ENCODE measurements around the gene UNKL. TPM values are rescaled to one million over a fixed set of nuclear protein-coding genes. Genes with fewer than 3 reads are reported as not detected.
"Not testable (repeated sequence)": the region's sequence is repeated elsewhere in the genome, so short reads cannot be mapped to it uniquely, and the experiment has no call there.

UNKL gene
- total and polyA plus RNA-seq, 2 experiments from 2014 or later: 6.1 to 13.0 TPM

DNA sequence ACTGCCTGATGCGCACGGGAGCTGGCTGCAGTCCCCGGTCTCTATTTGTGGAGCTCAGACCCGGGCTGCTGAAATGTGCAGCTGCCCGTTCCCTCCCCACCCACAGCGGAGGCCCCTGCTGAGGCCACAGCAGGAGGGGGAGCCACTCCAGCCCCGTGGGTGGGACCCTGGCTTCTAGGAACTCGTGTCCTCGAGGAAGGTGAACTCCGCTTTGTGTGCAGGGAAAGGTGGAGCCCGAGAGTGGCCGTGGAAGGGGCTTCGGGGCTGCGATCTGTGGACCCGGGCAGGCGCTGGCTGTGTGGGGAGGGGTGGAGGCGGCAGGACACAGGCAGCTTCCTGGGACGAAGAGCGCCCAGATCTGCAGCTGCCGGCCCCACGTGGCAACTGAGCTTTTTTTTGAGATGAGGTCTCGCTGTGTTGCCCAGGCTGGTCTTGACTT, 26.9 kb upstream of the UNKL start:
- DNase-seq: no peak
- in situ Hi-C loops (cut with MboI): no loop called here
- no peaks in the 10 kb centered on the region for H3K9me2 ChIP-seq (ENCODE audit: insufficient read depth)
- no peak overlapping the region for H3K4me2 ChIP-seq (ENCODE audit: unreplicated experiment)
- no peak overlapping the region for H3K9ac ChIP-seq
- no peaks in the 10 kb centered on the region for H3K79me2 ChIP-seq (ENCODE audit: insufficient read depth)
- no peaks in the 10 kb centered on the region for H4K20me1 ChIP-seq (ENCODE audit: insufficient read depth)
- H3F3A ChIP-seq (ENCODE audit: insufficient read depth): no peaks in the 10 kb centered on the region
- no peak overlapping the region for H2AFZ ChIP-seq
- no peaks in the 10 kb centered on the region for H3K36me3 ChIP-seq (ENCODE audit: low read depth)
- WGBS, 2 experiments (ENCODE audit: low coverage in 1 of 2, low lambda C conversion rate in 2 of 2, missing lambda C conversion rate in 2 of 2): 67 to 75% methylated on average over 17 to 22 of the region's 22 CpGs
- H3K27ac ChIP-seq: no peak overlapping the region
- no peak overlapping the region for H3K4me3 ChIP-seq
- H3K9me3 ChIP-seq (ENCODE audit: low read depth): no peaks in the 10 kb centered on the region
- no peaks in the 10 kb centered on the region for H3K4me1 ChIP-seq (ENCODE audit: insufficient read depth)
- no peak for TF ChIP-seq EZH2 (IDR thresholded peaks at IDR 0.05; ENCODE audit: insufficient read depth, poor library complexity, severe bottlenecking)
- TF ChIP-seq EZH2phosphoT487 (IDR thresholded peaks at IDR 0.05; ENCODE audit: insufficient read depth, low read depth): no peak
- no peaks in the 10 kb centered on the region for H3K27me3 ChIP-seq (replicated peaks; ENCODE audit: insufficient read depth)

DNA sequence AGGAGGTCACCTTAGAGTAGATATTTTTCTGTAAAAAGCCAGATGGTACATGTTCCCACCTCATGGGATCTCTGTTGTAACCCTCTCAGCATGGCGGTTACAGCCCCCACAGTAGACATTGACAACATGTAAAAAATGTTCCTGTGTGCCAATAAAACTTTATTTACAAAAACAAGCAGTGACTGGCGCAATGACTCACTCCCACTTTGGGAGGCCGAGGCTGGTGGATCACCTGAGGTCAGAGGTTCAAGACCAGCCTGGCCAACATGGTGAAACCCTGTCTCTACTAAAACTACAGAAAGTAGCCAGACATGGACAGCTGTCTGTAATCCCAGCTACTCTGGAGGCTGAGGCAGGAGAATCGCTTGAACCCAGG, 25.2 kb upstream of the UNKL start:
- in situ Hi-C loops (cut with MboI); DNase-seq; H3K79me2 ChIP-seq (ENCODE audit: insufficient read depth); H3K27me3 ChIP-seq (replicated peaks; ENCODE audit: insufficient read depth); H3K36me3 ChIP-seq (ENCODE audit: low read depth); H3K9me3 ChIP-seq (ENCODE audit: low read depth); H3K27ac ChIP-seq; H3K4me3 ChIP-seq; H3K4me1 ChIP-seq (ENCODE audit: insufficient read depth); H4K20me1 ChIP-seq (ENCODE audit: insufficient read depth); H3K4me2 ChIP-seq (ENCODE audit: unreplicated experiment); H3F3A ChIP-seq (ENCODE audit: insufficient read depth); H3K9me2 ChIP-seq (ENCODE audit: insufficient read depth); H2AFZ ChIP-seq; H3K9ac ChIP-seq: not testable (repeated sequence)
- WGBS, 2 experiments (ENCODE audit: low coverage in 1 of 2, low lambda C conversion rate in 2 of 2, missing lambda C conversion rate in 2 of 2): 92 to 93% methylated on average over 4 of the region's 4 CpGs

DNA sequence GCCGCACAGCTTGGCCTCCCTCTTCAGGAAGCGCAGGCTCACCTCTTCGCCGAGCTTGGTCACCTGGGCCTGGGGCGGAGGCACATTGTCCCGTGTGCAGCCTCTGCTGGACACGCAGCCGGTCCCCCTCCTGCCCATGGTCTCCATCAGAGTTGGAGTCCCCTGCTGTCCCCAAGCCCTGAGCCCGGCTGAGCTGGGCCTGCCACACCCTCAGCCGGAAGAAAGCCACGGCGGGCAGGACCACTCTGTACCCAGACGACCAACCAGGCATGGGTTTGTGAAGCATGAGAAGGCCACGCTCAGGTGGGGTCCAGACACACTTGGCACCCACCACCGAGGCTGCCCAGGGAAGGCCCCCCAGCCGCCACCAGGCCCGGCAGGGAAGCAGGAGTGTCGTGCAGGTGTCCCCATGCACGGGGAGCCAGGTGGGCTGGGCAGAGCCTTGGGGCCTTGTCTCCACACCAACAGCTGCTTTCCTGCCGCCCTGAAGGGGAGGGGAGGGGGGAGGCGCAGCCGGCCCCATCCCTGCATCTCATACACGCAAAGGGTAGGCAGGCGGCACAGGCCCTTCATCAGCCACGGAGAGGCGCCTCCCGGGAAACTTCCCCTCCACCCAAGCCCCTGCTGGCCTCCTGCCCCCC, 24.7 kb upstream of the UNKL start:
- no peak for TF ChIP-seq EZH2 (IDR thresholded peaks at IDR 0.05; ENCODE audit: insufficient read depth, poor library complexity, severe bottlenecking)
- no peak for TF ChIP-seq EZH2phosphoT487 (IDR thresholded peaks at IDR 0.05; ENCODE audit: insufficient read depth, low read depth)
- Histone ChIP-seq H4K20me1 (ENCODE audit: insufficient read depth) (no peaks in the 10 kb centered on the region), H3K36me3 (ENCODE audit: low read depth) (no peaks in the 10 kb centered on the region), H3K9ac (no peak overlapping the region), H3K4me3 (no peak overlapping the region), H3K27ac (no peak overlapping the region), H3K4me2 (ENCODE audit: unreplicated experiment) (no peak overlapping the region), H3K27me3 (replicated peaks; ENCODE audit: insufficient read depth) (no peaks in the 10 kb centered on the region), H3K4me1 (ENCODE audit: insufficient read depth) (no peaks in the 10 kb centered on the region), H3F3A (ENCODE audit: insufficient read depth) (no peaks in the 10 kb centered on the region), H3K9me3 (ENCODE audit: low read depth) (no peaks in the 10 kb centered on the region), H3K79me2 (ENCODE audit: insufficient read depth) (no peaks in the 10 kb centered on the region), H3K9me2 (ENCODE audit: insufficient read depth) (no peaks in the 10 kb centered on the region), H2AFZ (no peak overlapping the region)
- in situ Hi-C loops (cut with MboI): no loop called here
- 84% methylated on average over 17 to 27 of the region's 27 CpGs for WGBS, 2 experiments (ENCODE audit: low coverage in 1 of 2, low lambda C conversion rate in 2 of 2, missing lambda C conversion rate in 2 of 2)
- no peak for DNase-seq

DNA sequence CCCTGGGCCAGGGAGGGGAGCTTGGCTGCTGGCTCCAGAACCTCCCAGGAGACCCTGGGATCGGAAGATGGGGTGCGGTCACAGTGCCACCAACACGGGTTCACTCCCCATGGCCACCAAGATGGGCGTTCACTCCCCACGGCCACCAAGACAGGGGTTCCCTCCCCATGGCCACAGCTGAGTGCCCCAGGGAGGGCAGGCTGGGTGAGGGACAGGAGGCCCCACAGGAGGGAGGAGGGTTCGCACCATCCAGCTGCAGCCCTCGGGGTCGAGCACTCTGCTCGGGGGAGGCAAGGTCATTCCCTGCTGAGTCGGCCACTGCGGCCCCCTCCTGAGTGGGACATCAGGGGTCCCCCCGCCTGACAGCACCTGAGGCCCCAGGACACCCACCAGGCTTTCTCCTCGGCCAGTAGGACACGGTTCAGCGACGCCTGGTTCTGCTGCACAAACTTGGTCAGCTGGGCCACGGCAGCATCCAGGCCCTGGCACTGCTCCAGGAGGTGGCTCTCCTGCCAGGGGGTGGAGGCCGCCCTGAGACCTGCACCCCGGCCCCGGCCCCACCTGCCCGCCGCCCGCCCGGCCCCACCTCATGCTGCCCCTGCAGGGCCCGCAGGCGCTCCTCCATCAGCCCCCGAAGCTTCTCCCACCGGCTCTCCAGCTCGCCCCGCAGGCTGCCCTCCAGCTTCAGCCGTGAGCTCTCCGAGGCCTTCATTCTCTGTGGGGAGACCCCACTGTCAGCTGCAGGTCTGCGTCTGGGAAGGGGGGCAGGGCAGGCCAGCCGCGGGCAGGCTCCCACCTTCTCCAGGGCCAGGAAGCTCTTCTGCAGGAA, 23.9 kb upstream of the UNKL start:
- Histone ChIP-seq H3K79me2 (ENCODE audit: insufficient read depth) (no peaks in the 10 kb centered on the region), H2AFZ (no peak overlapping the region), H3F3A (ENCODE audit: insufficient read depth) (no peaks in the 10 kb centered on the region), H3K9me3 (ENCODE audit: low read depth) (no peaks in the 10 kb centered on the region), H3K4me1 (ENCODE audit: insufficient read depth) (no peaks in the 10 kb centered on the region), H3K9me2 (ENCODE audit: insufficient read depth) (no peaks in the 10 kb centered on the region), H3K4me2 (ENCODE audit: unreplicated experiment) (no peak overlapping the region), H3K9ac (no peak overlapping the region), H4K20me1 (ENCODE audit: insufficient read depth) (no peaks in the 10 kb centered on the region), H3K36me3 (ENCODE audit: low read depth) (no peaks in the 10 kb centered on the region), H3K27me3 (replicated peaks; ENCODE audit: insufficient read depth) (no peaks in the 10 kb centered on the region), H3K27ac (no peak overlapping the region), H3K4me3 (no peak overlapping the region)
- TF ChIP-seq EZH2 (IDR thresholded peaks at IDR 0.05; ENCODE audit: insufficient read depth, poor library complexity, severe bottlenecking): no peak
- 78 to 83% methylated on average over 31 to 35 of the region's 35 CpGs for WGBS, 2 experiments (ENCODE audit: low coverage in 1 of 2, low lambda C conversion rate in 2 of 2, missing lambda C conversion rate in 2 of 2)
- in situ Hi-C loops (cut with MboI): no loop called here
- no peak for DNase-seq

All from GM23248 (cell line).